ENCODE measurements around the gene TBK1. TPM values are rescaled to one million over a fixed set of nuclear protein-coding genes. Genes with fewer than 3 reads are reported as not detected.

The TBK1 gene
- total and polyA plus RNA-seq, 10 of the 15 experiments (the other 5 are each of a cell fraction or from before 2014, with no cell fraction given), result 13.4 to 49.3 (median 37.7) TPM

DNA sequence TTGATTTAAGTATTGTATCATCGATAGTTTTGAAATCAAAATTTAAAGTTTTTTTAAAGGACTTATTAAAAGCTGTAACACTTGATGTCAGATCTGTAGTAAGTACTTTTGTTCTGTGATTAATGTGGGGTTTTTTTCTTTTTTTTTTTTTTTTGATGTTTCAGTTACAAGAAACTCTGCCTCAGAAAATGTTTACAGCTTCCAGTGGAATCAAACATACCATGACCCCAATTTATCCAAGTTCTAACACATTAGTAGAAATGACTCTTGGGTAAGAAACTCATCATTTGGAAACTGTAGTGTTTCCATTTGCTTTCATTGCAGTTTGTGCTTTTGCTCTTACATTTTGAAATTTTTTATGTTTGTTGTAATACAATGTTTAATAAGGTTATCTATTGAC, 45.6 kb downstream of the TBK1 start (continued):
- TF ChIP-seq EP300 (IDR thresholded peaks at IDR 0.05; ENCODE audit: borderline replicate concordance in 1 of 2, control insufficient read depth in 1 of 2, low read depth in 2 of 2, low read length in 2 of 2) (no peak), SIX5 (IDR thresholded peaks at IDR 0.05; ENCODE audit: low read depth, low read length, severe bottlenecking) (no peak)
- TF ChIP-seq, protein P1, sequence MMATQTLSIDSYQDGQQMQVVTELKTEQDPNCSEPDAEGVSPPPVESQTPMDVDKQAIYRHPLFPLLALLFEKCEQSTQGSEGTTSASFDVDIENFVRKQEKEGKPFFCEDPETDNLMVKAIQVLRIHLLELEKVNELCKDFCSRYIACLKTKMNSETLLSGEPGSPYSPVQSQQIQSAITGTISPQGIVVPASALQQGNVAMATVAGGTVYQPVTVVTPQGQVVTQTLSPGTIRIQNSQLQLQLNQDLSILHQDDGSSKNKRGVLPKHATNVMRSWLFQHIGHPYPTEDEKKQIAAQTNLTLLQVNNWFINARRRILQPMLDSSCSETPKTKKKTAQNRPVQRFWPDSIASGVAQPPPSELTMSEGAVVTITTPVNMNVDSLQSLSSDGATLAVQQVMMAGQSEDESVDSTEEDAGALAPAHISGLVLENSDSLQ (IDR thresholded peaks at IDR 0.05), result no peak

DNA sequence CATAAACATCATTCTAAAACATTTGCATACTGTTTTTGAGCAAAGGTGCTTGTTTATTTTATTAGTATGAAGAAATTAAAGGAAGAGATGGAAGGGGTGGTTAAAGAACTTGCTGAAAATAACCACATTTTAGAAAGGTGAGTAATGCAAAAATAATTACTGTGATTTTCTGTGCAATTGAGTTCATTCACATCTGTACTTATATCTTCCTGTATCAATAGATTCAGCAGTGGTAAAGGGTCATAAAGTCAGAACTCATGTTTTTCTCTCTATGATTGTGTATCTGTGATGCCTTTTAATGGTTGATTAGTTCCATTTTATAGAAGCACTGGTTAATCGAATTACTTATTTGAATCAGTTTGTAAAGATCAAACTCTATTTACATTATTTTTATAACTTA, 46.0 kb downstream of the TBK1 start:
- H3K9ac ChIP-seq (ENCODE audit: control insufficient read depth, insufficient read depth, low read length), result no peak overlapping the region
- POLR2A ChIA-PET, result no interaction called here
- no peak for TF ChIP-seq STAT3 (IDR thresholded peaks at IDR 0.05; ENCODE audit: low read depth, low read length)
- no peak for TF ChIP-seq SPI1 (IDR thresholded peaks at IDR 0.05; ENCODE audit: borderline replicate concordance, insufficient read depth, low read depth, low read length)
- no peak for TF ChIP-seq MYB (IDR thresholded peaks at IDR 0.05; ENCODE audit: borderline replicate concordance, low read depth, low read length)
- no peak for TF ChIP-seq SIX5 (IDR thresholded peaks at IDR 0.05; ENCODE audit: low read depth, low read length, severe bottlenecking)
- TF ChIP-seq STAT1 (conservative IDR thresholded peaks at IDR 0.05), result no peak
- TF ChIP-seq, protein P2, sequence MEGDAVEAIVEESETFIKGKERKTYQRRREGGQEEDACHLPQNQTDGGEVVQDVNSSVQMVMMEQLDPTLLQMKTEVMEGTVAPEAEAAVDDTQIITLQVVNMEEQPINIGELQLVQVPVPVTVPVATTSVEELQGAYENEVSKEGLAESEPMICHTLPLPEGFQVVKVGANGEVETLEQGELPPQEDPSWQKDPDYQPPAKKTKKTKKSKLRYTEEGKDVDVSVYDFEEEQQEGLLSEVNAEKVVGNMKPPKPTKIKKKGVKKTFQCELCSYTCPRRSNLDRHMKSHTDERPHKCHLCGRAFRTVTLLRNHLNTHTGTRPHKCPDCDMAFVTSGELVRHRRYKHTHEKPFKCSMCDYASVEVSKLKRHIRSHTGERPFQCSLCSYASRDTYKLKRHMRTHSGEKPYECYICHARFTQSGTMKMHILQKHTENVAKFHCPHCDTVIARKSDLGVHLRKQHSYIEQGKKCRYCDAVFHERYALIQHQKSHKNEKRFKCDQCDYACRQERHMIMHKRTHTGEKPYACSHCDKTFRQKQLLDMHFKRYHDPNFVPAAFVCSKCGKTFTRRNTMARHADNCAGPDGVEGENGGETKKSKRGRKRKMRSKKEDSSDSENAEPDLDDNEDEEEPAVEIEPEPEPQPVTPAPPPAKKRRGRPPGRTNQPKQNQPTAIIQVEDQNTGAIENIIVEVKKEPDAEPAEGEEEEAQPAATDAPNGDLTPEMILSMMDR (IDR thresholded peaks at IDR 0.05 in 2 of 3, conservative IDR thresholded peaks at IDR 0.05 in 1 of 3; ENCODE audit: control insufficient read depth in 2 of 3, extremely low read depth in 1 of 3, insufficient read depth in 1 of 3, low read depth in 3 of 3, low read length in 3 of 3), result no peak
- TF ChIP-seq, protein P3, sequence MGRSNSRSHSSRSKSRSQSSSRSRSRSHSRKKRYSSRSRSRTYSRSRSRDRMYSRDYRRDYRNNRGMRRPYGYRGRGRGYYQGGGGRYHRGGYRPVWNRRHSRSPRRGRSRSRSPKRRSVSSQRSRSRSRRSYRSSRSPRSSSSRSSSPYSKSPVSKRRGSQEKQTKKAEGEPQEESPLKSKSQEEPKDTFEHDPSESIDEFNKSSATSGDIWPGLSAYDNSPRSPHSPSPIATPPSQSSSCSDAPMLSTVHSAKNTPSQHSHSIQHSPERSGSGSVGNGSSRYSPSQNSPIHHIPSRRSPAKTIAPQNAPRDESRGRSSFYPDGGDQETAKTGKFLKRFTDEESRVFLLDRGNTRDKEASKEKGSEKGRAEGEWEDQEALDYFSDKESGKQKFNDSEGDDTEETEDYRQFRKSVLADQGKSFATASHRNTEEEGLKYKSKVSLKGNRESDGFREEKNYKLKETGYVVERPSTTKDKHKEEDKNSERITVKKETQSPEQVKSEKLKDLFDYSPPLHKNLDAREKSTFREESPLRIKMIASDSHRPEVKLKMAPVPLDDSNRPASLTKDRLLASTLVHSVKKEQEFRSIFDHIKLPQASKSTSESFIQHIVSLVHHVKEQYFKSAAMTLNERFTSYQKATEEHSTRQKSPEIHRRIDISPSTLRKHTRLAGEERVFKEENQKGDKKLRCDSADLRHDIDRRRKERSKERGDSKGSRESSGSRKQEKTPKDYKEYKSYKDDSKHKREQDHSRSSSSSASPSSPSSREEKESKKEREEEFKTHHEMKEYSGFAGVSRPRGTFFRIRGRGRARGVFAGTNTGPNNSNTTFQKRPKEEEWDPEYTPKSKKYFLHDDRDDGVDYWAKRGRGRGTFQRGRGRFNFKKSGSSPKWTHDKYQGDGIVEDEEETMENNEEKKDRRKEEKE (IDR thresholded peaks at IDR 0.05), result no peak
- no peak for TF ChIP-seq BCL11A (IDR thresholded peaks at IDR 0.05; ENCODE audit: low read depth, low read length)
- no peak for TF ChIP-seq USF1 (IDR thresholded peaks at IDR 0.05; ENCODE audit: borderline replicate concordance, extremely low read length, insufficient read depth, low read depth, low read length)
- TF ChIP-seq LARP7 (IDR thresholded peaks at IDR 0.05), result no peak
- no peak for TF ChIP-seq TCF12 (IDR thresholded peaks at IDR 0.05; ENCODE audit: low read depth, low read length)

More for the DNA sequence above, 46.0 kb downstream of the TBK1 start:
- in situ Hi-C loops (cut with MboI) (no loop called here), intact Hi-C loops (cut with micrococcal nuclease; ENCODE audit: unreplicated experiment) (no loop called here)
- H3K4me3 ChIP-seq, result no peak overlapping the region
- H4K20me1 ChIP-seq (ENCODE audit: control insufficient read depth, insufficient read depth), result no peaks in the 10 kb centered on the region
- no peak overlapping the region for H2AFZ ChIP-seq (ENCODE audit: control insufficient read depth, low read depth, low read length)
- no peak overlapping the region for H3K4me2 ChIP-seq (ENCODE audit: control insufficient read depth, insufficient read depth)
- FAIRE-seq (no peak), DNase-seq (ENCODE audit: low read depth, low spot score) (no peak), ATAC-seq (no peak)
- RAD21 ChIA-PET (ENCODE audit: unreplicated experiment), result no interaction called here
- no peaks in the 10 kb centered on the region for H3K9me3 ChIP-seq (replicated peaks; ENCODE audit: control insufficient read depth, insufficient read depth, low read length)
- SMC1A ChIA-PET (ENCODE audit: uncharacterized antibody, unreplicated experiment), result no interaction called here
- H3K4me1 ChIP-seq (ENCODE audit: control insufficient read depth, insufficient read depth, low read length), result no peaks in the 10 kb centered on the region
- no peaks in the 10 kb centered on the region for H3K27me3 ChIP-seq (replicated peaks in 1 of 2; ENCODE audit: control insufficient read depth in 2 of 2, insufficient read depth in 2 of 2, low read length in 1 of 2)
- WGBS (ENCODE audit: insufficient coverage, insufficient replicate concordance, low lambda C conversion rate, missing lambda C conversion rate), result 89% methylated on average over 1 of the region's 1 CpG
- CTCF ChIA-PET, result no interaction called here
- no TSS peak for BruUV-seq (replicated peaks)
- H3K27ac ChIP-seq (ENCODE audit: control insufficient read depth, insufficient read depth), result no peak overlapping the region
- peaks cover 0 to 32% of the 10 kb centered on the region in 2 experiments for H3K36me3 ChIP-seq (ENCODE audit: control insufficient read depth in 2 of 2, insufficient read depth in 2 of 2, low read length in 1 of 2)
- no peaks in the 10 kb centered on the region for H3K79me2 ChIP-seq (ENCODE audit: control insufficient read depth, insufficient read depth, low read length)

Measured in GM12878 (cell line).